SK-N-SH (cell line): Measurements from ENCODE around the gene CELF2. TPM values are rescaled to one million over a fixed set of nuclear protein-coding genes. Genes with fewer than 3 reads are reported as not detected.

Experiments
- CTCF ChIA-PET: fragments of 300-600, 350-600 bp; formaldehyde crosslinking; extraction: SDS; loops from one replicate; lab custom pipeline; 2021; lab: Yijun Ruan, JAX
- POLR2A ChIA-PET: fragments of 350-600 bp; sonication (Branson Sonifier 250); formaldehyde crosslinking; extraction: SDS; loops from one replicate; lab custom pipeline; 2020; ENCODE audit warnings: antibody characterized with exemption, inconsistent platforms; lab: Yijun Ruan, JAX
- DNase-seq: peaks from one replicate; pipeline ENCODE4 v3.0.0; 2012
- H2AFZ ChIP-seq: fragments of 200-600 bp; sonication (generic); 2 replicates; pipeline ENCODE4 v1.8.1; 2016; ENCODE audit warnings: antibody characterized with exemption, mild to moderate bottlenecking, low read depth
- H3F3A ChIP-seq: fragments of 200-600 bp; sonication (generic); replicated peaks from 2 replicates; pipeline ENCODE3; 2016; ENCODE audit warnings: antibody characterized with exemption, mild to moderate bottlenecking; ENCODE audit not compliant: insufficient read depth
- H3K27ac ChIP-seq, 2 experiments: fragments of 200-500 bp in 1 of 2; fragments of 200-600 bp in 1 of 2; sonication (Bioruptor generic) in 1 of 2; sonication (generic), shearing (Covaris generic) in 1 of 2; 2 replicates each; pipeline versions ENCODE4 v1.5.1 to v1.6.1; 2014 to 2016; ENCODE audit warnings: low read depth in 2 of 2, inconsistent platforms in 1 of 2, low read length in 1 of 2, mild to moderate bottlenecking in 1 of 2, mixed read lengths in 1 of 2
- H3K27me3 ChIP-seq: fragments of 200-600 bp; sonication (generic), shearing (Covaris generic); 2 replicates; pipeline ENCODE4 v1.6.1; 2016; ENCODE audit warnings: mixed run types; ENCODE audit not compliant: insufficient read depth
- H3K36me3 ChIP-seq, 2 experiments: fragments of 200-500 bp in 1 of 2; fragments of 200-600 bp in 1 of 2; sonication (Bioruptor generic) in 1 of 2; sonication (generic) in 1 of 2; replicated peaks in 1 of 2; 2 replicates each; pipeline versions ENCODE3 to v1.5.1; 2014 to 2016; ENCODE audit warnings: low read length in 1 of 2, mild to moderate bottlenecking in 1 of 2; ENCODE audit not compliant: insufficient read depth in 2 of 2, control insufficient read depth in 1 of 2
- H3K4me1 ChIP-seq, 2 experiments: fragments of 200-500 bp in 1 of 2; fragments of 200-600 bp in 1 of 2; sonication (Bioruptor generic) in 1 of 2; sonication (generic), shearing (Covaris generic) in 1 of 2; 2 replicates each; pipeline versions ENCODE4 v1.5.1 to v1.6.1; 2014 to 2016; ENCODE audit warnings: low read depth in 1 of 2, low read length in 1 of 2, mixed run types in 1 of 2; ENCODE audit not compliant: insufficient read depth in 2 of 2, control insufficient read depth in 1 of 2
- H3K4me2 ChIP-seq: fragments of 200-600 bp; sonication (generic), shearing (Covaris generic); 2 replicates; pipeline ENCODE4 v1.6.1; 2017; ENCODE audit warnings: mixed run types
- H3K4me3 ChIP-seq, 2 experiments: fragments of 200-500 bp in 1 of 2; fragments of 200-600 bp in 1 of 2; sonication (Bioruptor generic) in 1 of 2; sonication (generic), shearing (Covaris generic) in 1 of 2; 2 replicates each; pipeline versions ENCODE4 v1.5.1 to v1.8.1; 2014 to 2016; ENCODE audit warnings: low read depth in 2 of 2, inconsistent platforms in 1 of 2, low read length in 1 of 2, mild to moderate bottlenecking in 1 of 2, mixed read lengths in 1 of 2, moderate library complexity in 1 of 2
- H3K79me2 ChIP-seq: fragments of 200-600 bp; sonication (generic); 2 replicates; pipeline ENCODE4 v1.8.1; 2017; ENCODE audit warnings: mild to moderate bottlenecking; ENCODE audit not compliant: insufficient read depth
- H3K9ac ChIP-seq: fragments of 200-600 bp; sonication (generic); 2 replicates; pipeline ENCODE4 v1.6.1; 2017; ENCODE audit warnings: mixed run types
- H3K9me2 ChIP-seq: fragments of 200-600 bp; sonication (generic); 2 replicates; pipeline ENCODE4 v1.6.1; 2017; ENCODE audit warnings: mixed run types
- H3K9me3 ChIP-seq: fragments of 200-600 bp; sonication (generic); 2 replicates; pipeline ENCODE4 v1.6.1; 2017; ENCODE audit warnings: mixed run types, mild to moderate bottlenecking, moderate library complexity
- H4K20me1 ChIP-seq: fragments of 200-600 bp; sonication (generic); 2 replicates; pipeline ENCODE4 v1.6.1; 2017; ENCODE audit warnings: mild to moderate bottlenecking, mixed run types; ENCODE audit not compliant: insufficient read depth
- CTCF ChIP-seq: fragments of 200-600 bp; sonication (generic); IDR thresholded peaks from 2 replicates; pipeline ENCODE4 v1.6.1; 2017; ENCODE audit warnings: antibody characterized with exemption, mild to moderate bottlenecking, moderate library complexity
- ELF1 ChIP-seq: IDR thresholded peaks from 2 replicates; pipeline ENCODE4 v1.4.0; 2012
- EZH2phosphoT487 ChIP-seq: fragments of 200-600 bp; sonication (generic); IDR thresholded peaks from 2 replicates; pipeline ENCODE4 v1.6.1; 2017; ENCODE audit warnings: low read depth, mixed run types, mild to moderate bottlenecking, antibody characterized with exemption, moderate library complexity, borderline replicate concordance
- FOSL2 ChIP-seq: IDR thresholded peaks from 2 replicates; pipeline ENCODE4 v1.4.0; 2012; ENCODE audit warnings: low read depth, mild to moderate bottlenecking, moderate library complexity, borderline replicate concordance
- FOXM1 ChIP-seq: IDR thresholded peaks from 2 replicates; pipeline ENCODE4 v1.4.0; 2012; ENCODE audit warnings: low read depth, mild to moderate bottlenecking
- IRF3 ChIP-seq: fragments of 150-350 bp; IDR thresholded peaks from 2 replicates; pipeline ENCODE4 v1.6.1; 2016; ENCODE audit warnings: mild to moderate bottlenecking, low read depth, low read length
- MXI1 ChIP-seq: IDR thresholded peaks from 2 replicates; pipeline ENCODE4 v1.6.1; 2012; ENCODE audit warnings: mild to moderate bottlenecking, low read depth, low read length, improper control_type of control experiment
- RAD21 ChIP-seq: IDR thresholded peaks from 2 replicates; pipeline ENCODE4 v1.6.1; 2012; ENCODE audit warnings: mild to moderate bottlenecking, low read length
- RCOR1 ChIP-seq: fragments of 150-350 bp; IDR thresholded peaks from 2 replicates; pipeline ENCODE4 v1.6.1; 2017; ENCODE audit warnings: antibody characterized with exemption, low read length
- RFX5 ChIP-seq: IDR thresholded peaks from 2 replicates; pipeline ENCODE4 v1.6.1; 2012; ENCODE audit warnings: mild to moderate bottlenecking, improper control_type of control experiment, low read length
- SIN3A ChIP-seq: IDR thresholded peaks from 2 replicates; pipeline ENCODE4 v1.6.1; 2012; ENCODE audit warnings: low read depth, mild to moderate bottlenecking, low read length, moderate library complexity, borderline replicate concordance
- WGBS: methylation state at CpG from one replicate; pipeline ENCODE4 v1.1.6; 2017; ENCODE audit warnings: low lambda C conversion rate; 5-methylcytosine and 5-hydroxymethylcytosine counted together
- polyA plus RNA-seq, 3 experiments: library from polyadenylated mRNA; depleted of rRNA; stranded (reverse); fragments of >200 nt; gene quantifications; 2 replicates each; pipeline ENCODE4 v1.2.3, GENCODE V29; 2012
- TF ChIP-seq, protein P1 (sequence below): fragments of 150-350 bp; IDR thresholded peaks from 2 replicates; pipeline ENCODE4 v1.6.1; 2017; ENCODE audit warnings: antibody characterized with exemption, low read length, low read depth, borderline replicate concordance

CELF2 gene
- polyA plus RNA-seq, 1 of the 3 experiments (the other 2 are of a cell fraction): 0.03 TPM

- Histone ChIP-seq H3K27ac (no peak overlapping the region), H3K4me2 (no peak overlapping the region), H3F3A (no peaks in the 10 kb centered on the region), H3K9me2 (no peaks in the 10 kb centered on the region), H3K4me1 (no peaks in the 10 kb centered on the region), H3K4me3 (no peak overlapping the region), H4K20me1 (no peaks in the 10 kb centered on the region), H3K9ac (no peak overlapping the region), H3K36me3 (no peaks in the 10 kb centered on the region), H3K79me2 (no peaks in the 10 kb centered on the region), H3K27me3 (no peaks in the 10 kb centered on the region), H3K9me3 (no peaks in the 10 kb centered on the region), H2AFZ (no peak overlapping the region)
- ChIA-PET POLR2A (no interaction called here), CTCF (no interaction called here)
- no peak for DNase-seq
- TF ChIP-seq, protein P1, sequence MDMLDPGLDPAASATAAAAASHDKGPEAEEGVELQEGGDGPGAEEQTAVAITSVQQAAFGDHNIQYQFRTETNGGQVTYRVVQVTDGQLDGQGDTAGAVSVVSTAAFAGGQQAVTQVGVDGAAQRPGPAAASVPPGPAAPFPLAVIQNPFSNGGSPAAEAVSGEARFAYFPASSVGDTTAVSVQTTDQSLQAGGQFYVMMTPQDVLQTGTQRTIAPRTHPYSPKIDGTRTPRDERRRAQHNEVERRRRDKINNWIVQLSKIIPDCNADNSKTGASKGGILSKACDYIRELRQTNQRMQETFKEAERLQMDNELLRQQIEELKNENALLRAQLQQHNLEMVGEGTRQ: no peak
- TF ChIP-seq FOSL2 (no peak), FOXM1 (no peak), CTCF (no peak), SIN3A (no peak), MXI1 (no peak), RAD21 (no peak), RCOR1 (no peak)
- WGBS: 11% methylated on average over 2 of the region's 2 CpGs
Observed at GRCh38 chr10:11311027-11311426, 293.4 kb downstream of the CELF2 start.

DNA sequence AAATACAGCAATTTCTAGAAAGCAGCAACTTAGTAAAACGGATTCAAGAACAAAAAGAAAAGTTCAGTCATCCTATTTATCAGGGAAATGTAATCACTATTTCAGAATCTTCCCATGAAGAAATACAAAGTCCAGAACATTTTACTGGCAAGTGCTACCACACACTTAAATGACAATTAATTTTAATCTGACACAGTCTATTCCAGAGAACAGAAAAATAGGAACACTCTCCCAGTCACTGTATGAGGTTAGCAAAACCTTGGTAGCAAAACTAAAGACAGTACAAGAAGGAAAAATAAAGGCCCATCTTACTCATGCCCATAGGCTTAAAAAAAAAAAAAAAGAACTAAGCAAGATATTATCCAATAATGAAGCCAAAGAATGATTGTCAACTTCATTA lies 295.8 kb downstream of the CELF2 start:
- 9% methylated on average over 1 of the region's 1 CpG for WGBS

More for the DNA sequence above, 295.8 kb downstream of the CELF2 start:
- Histone ChIP-seq H3K9ac (no peak overlapping the region), H3K27me3 (no peaks in the 10 kb centered on the region), H3K9me2 (no peaks in the 10 kb centered on the region), H4K20me1 (no peaks in the 10 kb centered on the region), H3K36me3 (no peaks in the 10 kb centered on the region), H3K79me2 (no peaks in the 10 kb centered on the region), H3K4me1 (no peaks in the 10 kb centered on the region), H2AFZ (no peak overlapping the region), H3K27ac (no peak overlapping the region), H3K4me3 (no peak overlapping the region), H3F3A (no peaks in the 10 kb centered on the region), H3K9me3 (no peaks in the 10 kb centered on the region), H3K4me2 (no peak overlapping the region)
- ChIA-PET CTCF (no interaction called here), POLR2A (no interaction called here)
- TF ChIP-seq ELF1 (no peak), EZH2phosphoT487 (no peak), FOSL2 (no peak), RFX5 (no peak), IRF3 (no peak)
- TF ChIP-seq, protein P1: no peak
- no peak for DNase-seq
